Measurements from ENCODE around the gene TMTC3. TPM values are rescaled to one million over a fixed set of nuclear protein-coding genes. Genes with fewer than 3 reads are reported as not detected.

Gene TMTC3
- total and polyA plus RNA-seq, 2 experiments from 2014 or later, result 17.7 to 53.8 TPM

- no peak for TF ChIP-seq REST (IDR thresholded peaks at IDR 0.05; ENCODE audit: unreplicated experiment)
- no peak for TF ChIP-seq CREB1 (CRISPR knock-in tag; IDR thresholded peaks at IDR 0.05; ENCODE audit: low read depth)
- no peak for TF ChIP-seq JUNB (IDR thresholded peaks at IDR 0.05; ENCODE audit: unreplicated experiment)
- TF ChIP-seq POLR2AphosphoS5 (IDR thresholded peaks at IDR 0.05; ENCODE audit: low read depth), result no peak
These were observed 100.4 kb downstream of the TMTC3 start (continued) for GRCh38 chr12:88242571-88242925.

GRCh38 chr12:88242939-88243338 lies 100.8 kb downstream of the TMTC3 start:
- H3K4me3 ChIP-seq, result no peak overlapping the region
- no peaks in the 10 kb centered on the region for H3K79me2 ChIP-seq (replicated peaks; ENCODE audit: insufficient read depth)
- Mint-ChIP-seq H3K27ac (no peak overlapping the region), H3K4me1 (peaks cover 13% of the 10 kb centered on the region), H3K4me3 (no peak overlapping the region), H3K9me3 (peaks cover 5% of the 10 kb centered on the region; the same call in 2 of the 3 replicates), H3K36me3 (ENCODE audit: low read depth) (no peaks in the 10 kb centered on the region), H3K27me3 (ENCODE audit: insufficient read depth, low read depth, poor library complexity) (peaks cover 3% of the 10 kb centered on the region)
- no peak for ATAC-seq
- DNase-seq (ENCODE audit: low spot score), result no peak
- H3K27me3 ChIP-seq (ENCODE audit: insufficient read depth), result no peaks in the 10 kb centered on the region
- H3K4me2 ChIP-seq, result no peak overlapping the region
- H2AFZ ChIP-seq, result no peak overlapping the region
- TF ChIP-seq EZH2phosphoT487 (IDR thresholded peaks at IDR 0.05; ENCODE audit: unreplicated experiment), result no peak
- no peak for TF ChIP-seq STAT1 (IDR thresholded peaks at IDR 0.05; ENCODE audit: unreplicated experiment)
- no peak for TF ChIP-seq EZH2 (IDR thresholded peaks at IDR 0.05; ENCODE audit: low read depth, unreplicated experiment)
- TF ChIP-seq ETS1 (IDR thresholded peaks at IDR 0.05), result no peak
- H3F3A ChIP-seq (replicated peaks; ENCODE audit: low read depth), result no peaks in the 10 kb centered on the region
- H3K4me1 ChIP-seq (ENCODE audit: insufficient read depth), result peaks cover 17% of the 10 kb centered on the region
- no peak overlapping the region for H3K27ac ChIP-seq (ENCODE audit: low read depth)
- H3K36me3 ChIP-seq (ENCODE audit: insufficient read depth), result no peaks in the 10 kb centered on the region
- H4K20me1 ChIP-seq (replicated peaks; ENCODE audit: insufficient read depth), result no peaks in the 10 kb centered on the region
- H3K9me2 ChIP-seq (ENCODE audit: insufficient read depth), result no peaks in the 10 kb centered on the region

GRCh38 chr12:88243982-88244381 lies 101.9 kb downstream of the TMTC3 start:
- Mint-ChIP-seq H3K4me1 (peaks cover 18% of the 10 kb centered on the region), H3K36me3 (ENCODE audit: low read depth) (no peaks in the 10 kb centered on the region), H3K4me3 (no peak overlapping the region), H3K27me3 (ENCODE audit: insufficient read depth, low read depth, poor library complexity) (peaks cover 3% of the 10 kb centered on the region), H3K9me3 (peaks cover 5% of the 10 kb centered on the region; the same call in 2 of the 3 replicates), H3K27ac (no peak overlapping the region; the same call in 1 of the 2 replicates)
- H3K79me2 ChIP-seq (replicated peaks; ENCODE audit: insufficient read depth), result no peaks in the 10 kb centered on the region
- H4K20me1 ChIP-seq (replicated peaks; ENCODE audit: insufficient read depth), result no peaks in the 10 kb centered on the region
- H3K4me1 ChIP-seq (ENCODE audit: insufficient read depth), result peaks cover 17% of the 10 kb centered on the region
- no peaks in the 10 kb centered on the region for H3K36me3 ChIP-seq (ENCODE audit: insufficient read depth)
- H3K27me3 ChIP-seq (ENCODE audit: insufficient read depth), result no peaks in the 10 kb centered on the region
- ATAC-seq, result peak; percentile 47; the same call in 2 of the 3 replicates
- no peaks in the 10 kb centered on the region for H3K9me2 ChIP-seq (ENCODE audit: insufficient read depth)
- no peak overlapping the region for H3K27ac ChIP-seq (ENCODE audit: low read depth)
- no peak overlapping the region for H3K4me3 ChIP-seq
- no peak overlapping the region for H2AFZ ChIP-seq
- H3F3A ChIP-seq (replicated peaks; ENCODE audit: low read depth), result no peaks in the 10 kb centered on the region
- peak; percentile 40 for DNase-seq (ENCODE audit: low spot score)
- peak overlapping the region; percentile 24; the same call in 1 of the 2 replicates for H3K4me2 ChIP-seq
- TF ChIP-seq JUNB (IDR thresholded peaks at IDR 0.05; ENCODE audit: unreplicated experiment), result no peak
- TF ChIP-seq STAT1 (IDR thresholded peaks at IDR 0.05; ENCODE audit: unreplicated experiment), result no peak
- no peak for TF ChIP-seq ZNF331 (CRISPR knock-in tag; IDR thresholded peaks at IDR 0.05; ENCODE audit: low read depth)
- no peak for TF ChIP-seq EZH2 (IDR thresholded peaks at IDR 0.05; ENCODE audit: low read depth, unreplicated experiment)
- TF ChIP-seq POLR2AphosphoS5 (IDR thresholded peaks at IDR 0.05; ENCODE audit: low read depth), result no peak
- no peak for TF ChIP-seq ZNF462 (CRISPR knock-in tag; IDR thresholded peaks at IDR 0.05)
